ENCODE measurements around the gene ZNF800. TPM values are rescaled to one million over a fixed set of nuclear protein-coding genes. Genes with fewer than 3 reads are reported as not detected.

ZNF800 gene
- total RNA-seq, 2 donors from 2014 or later = 13.8 to 16.8 TPM

DNA sequence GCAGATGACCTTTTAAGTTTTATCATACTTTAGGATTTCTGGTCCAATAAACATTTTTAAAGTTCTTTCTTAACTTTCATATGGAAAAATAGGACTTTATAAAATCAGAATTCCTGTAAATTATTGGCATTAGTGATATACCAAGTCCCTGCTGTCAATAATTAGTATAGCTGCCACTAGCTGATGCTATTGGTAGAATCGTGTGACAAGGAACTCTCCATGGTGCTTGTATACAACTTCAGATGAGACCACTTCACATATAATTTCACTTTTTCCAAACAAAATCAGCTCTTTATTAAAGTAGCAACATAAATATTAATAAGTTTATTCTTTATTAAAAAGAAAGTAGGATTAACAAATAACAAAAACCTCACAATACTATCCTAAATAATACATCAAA lies 49.9 kb downstream of the ZNF800 start:
- TF ChIP-seq, protein P1, sequence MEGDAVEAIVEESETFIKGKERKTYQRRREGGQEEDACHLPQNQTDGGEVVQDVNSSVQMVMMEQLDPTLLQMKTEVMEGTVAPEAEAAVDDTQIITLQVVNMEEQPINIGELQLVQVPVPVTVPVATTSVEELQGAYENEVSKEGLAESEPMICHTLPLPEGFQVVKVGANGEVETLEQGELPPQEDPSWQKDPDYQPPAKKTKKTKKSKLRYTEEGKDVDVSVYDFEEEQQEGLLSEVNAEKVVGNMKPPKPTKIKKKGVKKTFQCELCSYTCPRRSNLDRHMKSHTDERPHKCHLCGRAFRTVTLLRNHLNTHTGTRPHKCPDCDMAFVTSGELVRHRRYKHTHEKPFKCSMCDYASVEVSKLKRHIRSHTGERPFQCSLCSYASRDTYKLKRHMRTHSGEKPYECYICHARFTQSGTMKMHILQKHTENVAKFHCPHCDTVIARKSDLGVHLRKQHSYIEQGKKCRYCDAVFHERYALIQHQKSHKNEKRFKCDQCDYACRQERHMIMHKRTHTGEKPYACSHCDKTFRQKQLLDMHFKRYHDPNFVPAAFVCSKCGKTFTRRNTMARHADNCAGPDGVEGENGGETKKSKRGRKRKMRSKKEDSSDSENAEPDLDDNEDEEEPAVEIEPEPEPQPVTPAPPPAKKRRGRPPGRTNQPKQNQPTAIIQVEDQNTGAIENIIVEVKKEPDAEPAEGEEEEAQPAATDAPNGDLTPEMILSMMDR (conservative IDR thresholded peaks at IDR 0.05) = no peak
- Histone ChIP-seq H3K9ac (ENCODE audit: extremely low read depth, low read length, poor library complexity, severe bottlenecking) (no peak overlapping the region), H3K27ac (ENCODE audit: low read depth, low read length) (no peak overlapping the region), H3K36me3 (ENCODE audit: control insufficient read depth, insufficient read depth, low read length) (no peaks in the 10 kb centered on the region), H3K4me1 (ENCODE audit: control insufficient read depth, insufficient read depth, low read length) (no peaks in the 10 kb centered on the region), H3K27me3 (ENCODE audit: control insufficient read depth, insufficient read depth, low read length, poor library complexity, severe bottlenecking) (peaks cover 26% of the 10 kb centered on the region), H3K4me3 (ENCODE audit: low read length) (no peak overlapping the region), H3K9me3 (ENCODE audit: control insufficient read depth, low read length) (no peaks in the 10 kb centered on the region)
- H3K4me3 Mint-ChIP-seq = no peak overlapping the region
- 95% methylated on average over 1 of the region's 1 CpG; no CpG with 5 or more reads in 1 of the 2 experiments for WGBS, 2 experiments (ENCODE audit: insufficient coverage in 1 of 2, insufficient read length in 1 of 2)
- no peaks in the 10 kb centered on the region for H3K4me1 Mint-ChIP-seq
- H3K27ac Mint-ChIP-seq = no peak overlapping the region
- H3K27me3 Mint-ChIP-seq (ENCODE audit: insufficient read depth) = peaks cover 44% of the 10 kb centered on the region
- no peaks in the 10 kb centered on the region for H3K9me3 Mint-ChIP-seq
- no peak for DNase-seq
- H3K36me3 Mint-ChIP-seq (ENCODE audit: low read depth) = no peaks in the 10 kb centered on the region

DNA sequence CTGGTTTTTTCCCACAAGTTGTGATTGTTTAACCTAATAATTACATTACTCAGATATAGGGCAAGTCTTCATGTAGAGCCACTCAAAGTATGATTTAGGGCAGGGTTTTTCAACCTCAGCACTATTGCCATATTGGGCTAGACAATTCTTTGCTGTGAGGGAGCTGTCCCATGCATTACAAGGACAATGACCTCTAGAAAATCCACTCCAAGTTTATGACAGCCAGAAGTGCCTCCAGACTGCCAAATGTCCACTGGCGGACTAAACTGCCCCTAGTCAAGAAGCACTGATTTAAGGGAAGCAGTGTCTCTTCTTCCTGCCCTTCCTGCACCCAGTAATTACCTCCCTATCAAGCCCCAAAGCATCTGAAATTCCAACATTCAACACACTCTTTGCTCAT lies 54.4 kb downstream of the ZNF800 start:
- no peaks in the 10 kb centered on the region for H3K36me3 ChIP-seq (ENCODE audit: control insufficient read depth, insufficient read depth, low read length)
- H3K27ac Mint-ChIP-seq = no peak overlapping the region
- H3K27me3 ChIP-seq (ENCODE audit: control insufficient read depth, insufficient read depth, low read length, poor library complexity, severe bottlenecking) = peaks cover 20% of the 10 kb centered on the region
- no peak overlapping the region for H3K9ac ChIP-seq (ENCODE audit: extremely low read depth, low read length, poor library complexity, severe bottlenecking)
- H3K4me1 Mint-ChIP-seq = no peaks in the 10 kb centered on the region
- peaks cover 40% of the 10 kb centered on the region for H3K27me3 Mint-ChIP-seq (ENCODE audit: insufficient read depth)
- no peaks in the 10 kb centered on the region for H3K36me3 Mint-ChIP-seq (ENCODE audit: low read depth)
- H3K9me3 Mint-ChIP-seq = no peaks in the 10 kb centered on the region
- H3K4me1 ChIP-seq (ENCODE audit: control insufficient read depth, insufficient read depth, low read length) = no peaks in the 10 kb centered on the region
- TF ChIP-seq, protein P1 (conservative IDR thresholded peaks at IDR 0.05) = no peak
- H3K4me3 ChIP-seq (ENCODE audit: low read length) = no peak overlapping the region
- WGBS, 2 experiments (ENCODE audit: insufficient coverage in 1 of 2, insufficient read length in 1 of 2) = 80 to 90% methylated on average over 1 of the region's 1 CpG
- no peak overlapping the region for H3K4me3 Mint-ChIP-seq
- H3K27ac ChIP-seq (ENCODE audit: low read depth, low read length) = no peak overlapping the region
- no peaks in the 10 kb centered on the region for H3K9me3 ChIP-seq (ENCODE audit: control insufficient read depth, low read length)
- no peak for DNase-seq

DNA sequence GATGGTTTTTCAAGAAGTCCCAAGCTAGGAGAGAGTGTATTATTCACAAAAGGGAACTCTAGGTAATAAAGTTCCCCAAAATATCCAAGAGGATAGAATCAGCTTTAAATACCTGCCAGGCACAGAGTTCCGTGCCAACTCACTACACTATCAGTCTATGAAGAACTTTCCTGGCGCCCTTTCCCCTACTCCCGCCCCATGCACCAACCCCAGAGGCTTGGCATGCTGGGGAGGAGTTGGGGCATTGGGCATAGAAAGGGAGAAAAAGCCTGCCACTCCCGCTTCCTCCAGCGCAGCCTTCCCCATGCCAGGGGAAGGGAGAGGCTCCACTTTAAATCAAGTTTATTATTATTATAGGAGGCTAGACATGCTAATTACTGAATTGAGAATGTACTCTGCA lies 54.9 kb downstream of the ZNF800 start:
- 87% methylated on average over 5 of the region's 5 CpGs; no CpG with 5 or more reads in 1 of the 2 experiments for WGBS, 2 experiments (ENCODE audit: insufficient coverage in 1 of 2, insufficient read length in 1 of 2)
- H3K27ac ChIP-seq (ENCODE audit: low read depth, low read length) = no peak overlapping the region
- no peaks in the 10 kb centered on the region for H3K4me1 Mint-ChIP-seq

More for the DNA sequence above, 54.9 kb downstream of the ZNF800 start:
- DNase-seq = no peak
- Histone ChIP-seq H3K9ac (ENCODE audit: extremely low read depth, low read length, poor library complexity, severe bottlenecking) (no peak overlapping the region), H3K4me1 (ENCODE audit: control insufficient read depth, insufficient read depth, low read length) (no peaks in the 10 kb centered on the region), H3K4me3 (ENCODE audit: low read length) (no peak overlapping the region), H3K36me3 (ENCODE audit: control insufficient read depth, insufficient read depth, low read length) (no peaks in the 10 kb centered on the region), H3K9me3 (ENCODE audit: control insufficient read depth, low read length) (no peaks in the 10 kb centered on the region), H3K27me3 (ENCODE audit: control insufficient read depth, insufficient read depth, low read length, poor library complexity, severe bottlenecking) (peaks cover 24% of the 10 kb centered on the region)
- Mint-ChIP-seq H3K36me3 (ENCODE audit: low read depth) (no peaks in the 10 kb centered on the region), H3K4me3 (no peak overlapping the region), H3K27me3 (ENCODE audit: insufficient read depth) (peaks cover 40% of the 10 kb centered on the region), H3K9me3 (no peaks in the 10 kb centered on the region), H3K27ac (no peak overlapping the region)
- TF ChIP-seq, protein P1 (conservative IDR thresholded peaks at IDR 0.05) = no peak

Measured in endodermal cell (in vitro differentiated cells).